KMS-11 (cell line): ENCODE measurements around the gene CEP44.
"Not testable (repeated sequence)": the region's sequence is repeated elsewhere in the genome, so short reads cannot be mapped to it uniquely, and the experiment has no call there.

Experiments
- H2AFZ ChIP-seq: fragments of 200-600 bp; sonication (generic); 2 replicates; pipeline ENCODE4 v1.6.1; 2016; ENCODE audit warnings: antibody characterized with exemption, mixed run types, low read depth
- H3K27ac ChIP-seq: fragments of 200-600 bp; sonication (generic); 2 replicates; pipeline ENCODE4 v1.6.1; 2016; ENCODE audit warnings: mild to moderate bottlenecking, mixed run types
- H3K27me3 ChIP-seq: fragments of 200-600 bp; sonication (generic); 2 replicates; pipeline ENCODE4 v1.6.1; 2017; ENCODE audit warnings: mild to moderate bottlenecking, low read depth, mixed run types, moderate library complexity; ENCODE audit not compliant: insufficient read depth
- H3K36me3 ChIP-seq: fragments of 200-600 bp; sonication (generic); 2 replicates; pipeline ENCODE4 v1.6.1; 2017; ENCODE audit warnings: mild to moderate bottlenecking, mixed run types; ENCODE audit not compliant: insufficient read depth
- H3K4me1 ChIP-seq: fragments of 200-600 bp; sonication (generic); 2 replicates; pipeline ENCODE4 v1.6.1; 2016; ENCODE audit warnings: mild to moderate bottlenecking, low read depth, mixed run types; ENCODE audit not compliant: poor library complexity, severe bottlenecking
- H3K4me2 ChIP-seq: fragments of 200-600 bp; sonication (generic); 2 replicates; pipeline ENCODE4 v1.7.0; 2016; ENCODE audit warnings: mild to moderate bottlenecking, mixed run types
- H3K4me3 ChIP-seq: fragments of 200-600 bp; sonication (generic); IDR thresholded peaks from 2 replicates; pipeline ENCODE4 v1.6.1; 2017; ENCODE audit warnings: low read depth, low read length, mixed read lengths; ENCODE audit not compliant: insufficient read depth
- H3K79me2 ChIP-seq: fragments of 200-600 bp; sonication (generic); 2 replicates; pipeline ENCODE4 v1.6.1; 2016; ENCODE audit warnings: low read depth, mixed run types; ENCODE audit not compliant: insufficient read depth
- H3K9ac ChIP-seq: fragments of 200-600 bp; sonication (generic); 2 replicates; pipeline ENCODE4 v1.6.1; 2016; ENCODE audit warnings: mild to moderate bottlenecking, mixed run types
- H4K20me1 ChIP-seq: fragments of 200-600 bp; sonication (generic); 2 replicates; pipeline ENCODE4 v1.6.1; 2016; ENCODE audit warnings: mild to moderate bottlenecking, mixed run types; ENCODE audit not compliant: insufficient read depth
- TF ChIP-seq, protein P1 (sequence below): fragments of 200-600 bp; sonication (generic); conservative IDR thresholded peaks from 2 replicates; pipeline ENCODE4 v1.6.1; 2017; ENCODE audit warnings: low read depth, mild to moderate bottlenecking, antibody characterized with exemption, low read length, moderate library complexity, mixed read lengths

CEP44 gene

DNA sequence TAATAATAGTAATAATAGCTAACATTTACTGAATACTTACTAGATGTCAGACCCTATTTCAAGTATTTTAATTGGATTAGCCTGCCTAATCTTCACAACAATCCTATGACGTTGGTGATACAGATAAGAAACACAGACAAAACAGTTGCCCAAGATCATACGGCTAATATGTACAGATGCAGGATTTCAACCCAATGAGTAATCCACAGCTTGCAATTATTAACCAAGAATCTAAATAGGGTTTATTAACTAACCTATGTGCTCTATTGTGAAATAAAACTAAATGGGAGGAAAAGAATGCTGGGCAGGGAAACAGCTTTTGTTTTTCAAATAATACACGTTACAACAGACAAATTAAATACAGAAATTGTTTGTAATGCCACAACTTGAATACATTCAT is 23.6 kb upstream of the CEP44 start:
- Histone ChIP-seq H3K4me2 (no peak overlapping the region), H3K4me3 (no peak overlapping the region), H3K4me1 (no peaks in the 10 kb centered on the region), H3K27me3 (no peaks in the 10 kb centered on the region), H3K36me3 (no peaks in the 10 kb centered on the region; the same call in 1 of the 2 replicates), H4K20me1 (no peaks in the 10 kb centered on the region), H2AFZ (no peak overlapping the region), H3K79me2 (0 out of 2 replicates have a peak, but pooled peaks cover 3% of the 10 kb centered on the region), H3K9ac (no peak overlapping the region), H3K27ac (no peak overlapping the region)
- TF ChIP-seq, protein P1, sequence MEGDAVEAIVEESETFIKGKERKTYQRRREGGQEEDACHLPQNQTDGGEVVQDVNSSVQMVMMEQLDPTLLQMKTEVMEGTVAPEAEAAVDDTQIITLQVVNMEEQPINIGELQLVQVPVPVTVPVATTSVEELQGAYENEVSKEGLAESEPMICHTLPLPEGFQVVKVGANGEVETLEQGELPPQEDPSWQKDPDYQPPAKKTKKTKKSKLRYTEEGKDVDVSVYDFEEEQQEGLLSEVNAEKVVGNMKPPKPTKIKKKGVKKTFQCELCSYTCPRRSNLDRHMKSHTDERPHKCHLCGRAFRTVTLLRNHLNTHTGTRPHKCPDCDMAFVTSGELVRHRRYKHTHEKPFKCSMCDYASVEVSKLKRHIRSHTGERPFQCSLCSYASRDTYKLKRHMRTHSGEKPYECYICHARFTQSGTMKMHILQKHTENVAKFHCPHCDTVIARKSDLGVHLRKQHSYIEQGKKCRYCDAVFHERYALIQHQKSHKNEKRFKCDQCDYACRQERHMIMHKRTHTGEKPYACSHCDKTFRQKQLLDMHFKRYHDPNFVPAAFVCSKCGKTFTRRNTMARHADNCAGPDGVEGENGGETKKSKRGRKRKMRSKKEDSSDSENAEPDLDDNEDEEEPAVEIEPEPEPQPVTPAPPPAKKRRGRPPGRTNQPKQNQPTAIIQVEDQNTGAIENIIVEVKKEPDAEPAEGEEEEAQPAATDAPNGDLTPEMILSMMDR, result no peak

DNA sequence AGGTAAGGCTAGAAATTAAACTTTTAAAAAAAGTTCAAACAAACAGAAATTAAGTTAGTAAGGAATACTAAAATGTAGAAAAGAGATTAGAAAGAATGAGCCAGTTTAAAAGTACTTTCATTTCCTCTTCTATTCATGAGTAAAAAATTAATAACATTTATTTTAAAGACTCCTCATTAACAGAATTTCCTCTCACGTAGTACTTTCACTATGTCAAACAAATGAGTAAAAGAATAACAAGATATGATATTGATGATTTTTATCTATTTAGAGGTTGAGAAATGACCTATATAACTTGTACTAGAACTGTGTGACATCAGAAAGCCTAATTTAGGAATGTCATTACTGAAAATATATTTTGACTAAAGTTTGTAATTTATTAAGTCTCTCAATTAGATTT is 22.3 kb upstream of the CEP44 start:
- not testable (repeated sequence) for H3K4me1 ChIP-seq, H3K4me2 ChIP-seq, H4K20me1 ChIP-seq, H2AFZ ChIP-seq, H3K27ac ChIP-seq, H3K9ac ChIP-seq, H3K27me3 ChIP-seq, H3K79me2 ChIP-seq, H3K36me3 ChIP-seq, H3K4me3 ChIP-seq

DNA sequence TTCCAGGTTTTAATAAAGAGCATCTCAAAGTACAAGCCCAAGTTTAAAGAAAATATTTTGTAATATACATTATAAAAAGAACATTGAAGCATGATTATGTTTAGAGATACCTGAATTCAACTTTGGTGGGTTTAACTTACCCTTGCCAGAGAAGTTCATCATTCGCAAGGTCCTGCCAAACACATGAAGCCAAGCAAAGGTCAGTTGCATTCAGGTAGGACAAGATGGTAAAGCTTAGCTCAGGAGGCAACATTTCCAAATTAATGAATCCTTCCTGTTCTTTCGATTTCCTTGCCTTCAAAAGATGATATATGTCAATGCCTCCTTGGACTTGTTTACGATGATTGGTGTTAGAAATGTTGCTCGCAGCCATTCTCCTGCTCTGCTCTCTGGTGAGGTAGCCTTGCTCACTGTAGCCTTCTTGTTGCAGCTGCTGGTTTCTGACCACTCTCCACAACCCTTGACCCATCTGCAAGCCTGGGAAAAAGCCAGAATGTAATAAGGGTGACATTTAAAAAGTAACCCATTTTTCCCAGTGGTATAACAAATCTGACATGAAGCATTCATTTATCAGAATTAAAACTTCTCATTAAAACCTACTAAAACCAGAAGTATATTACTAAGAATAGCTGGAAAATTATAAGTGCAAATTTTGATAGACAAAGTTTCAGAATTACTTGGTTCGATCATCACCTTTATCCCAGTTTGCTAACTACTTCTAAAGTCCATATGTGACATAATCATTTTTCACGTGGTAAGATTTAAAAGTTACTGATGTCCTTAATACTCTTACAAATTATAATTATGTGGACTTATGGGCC is 20.9 kb upstream of the CEP44 start:
- Histone ChIP-seq H3K79me2 (0 out of 2 replicates have a peak, but pooled peaks cover 3% of the 10 kb centered on the region), H3K27ac (no peak overlapping the region)

DNA sequence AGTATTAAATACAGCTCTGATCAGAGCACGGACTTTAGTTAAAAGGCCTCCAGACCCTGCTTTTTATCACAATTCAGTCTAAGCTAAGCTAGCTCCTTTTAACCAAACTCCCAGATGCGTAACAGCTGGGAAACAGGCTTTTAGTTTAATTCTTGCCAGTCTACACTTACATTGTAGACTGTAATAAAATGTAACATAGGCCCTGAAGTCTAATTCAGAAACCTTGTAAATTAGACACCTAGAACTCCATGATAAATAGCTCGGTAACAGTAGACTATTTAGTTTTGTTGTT is 20.3 kb upstream of the CEP44 start:
- no peak overlapping the region for H3K9ac ChIP-seq
- no peak overlapping the region for H3K27ac ChIP-seq
- H2AFZ ChIP-seq, result no peak overlapping the region
- TF ChIP-seq, protein P1, result no peak
- H3K79me2 ChIP-seq, result 0 out of 2 replicates have a peak, but pooled peaks cover 3% of the 10 kb centered on the region
- H4K20me1 ChIP-seq, result no peaks in the 10 kb centered on the region
- no peaks in the 10 kb centered on the region for H3K27me3 ChIP-seq
- H3K4me2 ChIP-seq, result no peak overlapping the region
- H3K4me1 ChIP-seq, result no peaks in the 10 kb centered on the region
- H3K4me3 ChIP-seq, result no peak overlapping the region
- H3K36me3 ChIP-seq, result no peaks in the 10 kb centered on the region; the same call in 1 of the 2 replicates

More for the DNA sequence above, 20.9 kb upstream of the CEP44 start:
- Histone ChIP-seq H3K4me3 (no peak overlapping the region), H2AFZ (no peak overlapping the region), H3K9ac (no peak overlapping the region), H3K27me3 (no peaks in the 10 kb centered on the region), H4K20me1 (no peaks in the 10 kb centered on the region), H3K4me1 (no peaks in the 10 kb centered on the region), H3K36me3 (no peaks in the 10 kb centered on the region; the same call in 1 of the 2 replicates), H3K4me2 (no peak overlapping the region)
- TF ChIP-seq, protein P1, result no peak

DNA sequence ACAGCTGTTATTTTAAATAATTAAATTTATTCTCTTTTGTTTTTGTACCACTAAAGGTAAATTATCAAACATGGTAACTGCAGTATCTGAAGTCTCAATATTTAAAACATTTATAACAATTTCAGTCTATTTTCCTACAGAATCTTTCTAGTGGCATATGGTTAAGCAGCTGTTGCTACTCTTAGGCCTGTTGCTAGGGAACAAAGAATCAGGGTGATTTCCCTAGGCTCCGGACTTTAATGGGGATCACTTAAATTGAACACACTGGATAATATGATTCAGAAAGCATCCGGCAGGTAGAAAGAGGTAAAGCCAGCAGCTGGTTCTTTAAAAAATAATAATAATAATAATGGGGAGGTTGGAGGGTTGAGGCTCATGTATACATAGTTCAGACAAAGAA is 17.8 kb upstream of the CEP44 start:
- Histone ChIP-seq H3K27me3 (no peaks in the 10 kb centered on the region), H2AFZ (no peak overlapping the region), H3K79me2 (0 out of 2 replicates have a peak, but pooled peaks cover 3% of the 10 kb centered on the region), H3K27ac (no peak overlapping the region), H3K4me2 (no peak overlapping the region), H3K36me3 (no peaks in the 10 kb centered on the region), H4K20me1 (no peaks in the 10 kb centered on the region), H3K4me1 (no peaks in the 10 kb centered on the region), H3K9ac (no peak overlapping the region), H3K4me3 (no peak overlapping the region)
- TF ChIP-seq, protein P1, result no peak
